HG03066 (cell line): ENCODE data around the gene FGD2.

Source experiments
- ATAC-seq: cut with Tn5 transposase; IDR thresholded peaks from one replicate; pipeline ENCODE4 v1.9.1; 2021; ENCODE audit warnings: low read depth; ENCODE audit not compliant: unreplicated experiment

FGD2 gene

DNA sequence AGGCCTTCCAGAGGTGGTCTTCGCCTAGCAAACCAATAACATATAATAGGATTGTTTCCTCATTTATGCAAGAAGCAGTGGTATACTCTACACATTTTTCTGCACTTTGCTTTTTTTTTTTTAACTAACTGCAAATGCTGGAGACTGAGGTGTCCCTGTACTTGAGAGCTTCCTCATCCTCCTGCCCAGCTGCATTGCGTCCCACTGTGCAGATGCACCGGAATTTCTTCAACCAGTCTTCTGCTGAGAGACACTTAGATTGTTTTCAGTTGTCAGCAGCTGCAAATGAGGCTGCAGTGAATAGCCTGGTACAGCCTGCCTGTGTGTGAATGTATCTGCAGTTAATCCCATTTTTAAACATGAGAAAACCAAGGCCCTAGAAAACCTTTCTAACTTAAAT, 11.5 kb downstream of the FGD2 start:
- ATAC-seq, result no peak

DNA sequence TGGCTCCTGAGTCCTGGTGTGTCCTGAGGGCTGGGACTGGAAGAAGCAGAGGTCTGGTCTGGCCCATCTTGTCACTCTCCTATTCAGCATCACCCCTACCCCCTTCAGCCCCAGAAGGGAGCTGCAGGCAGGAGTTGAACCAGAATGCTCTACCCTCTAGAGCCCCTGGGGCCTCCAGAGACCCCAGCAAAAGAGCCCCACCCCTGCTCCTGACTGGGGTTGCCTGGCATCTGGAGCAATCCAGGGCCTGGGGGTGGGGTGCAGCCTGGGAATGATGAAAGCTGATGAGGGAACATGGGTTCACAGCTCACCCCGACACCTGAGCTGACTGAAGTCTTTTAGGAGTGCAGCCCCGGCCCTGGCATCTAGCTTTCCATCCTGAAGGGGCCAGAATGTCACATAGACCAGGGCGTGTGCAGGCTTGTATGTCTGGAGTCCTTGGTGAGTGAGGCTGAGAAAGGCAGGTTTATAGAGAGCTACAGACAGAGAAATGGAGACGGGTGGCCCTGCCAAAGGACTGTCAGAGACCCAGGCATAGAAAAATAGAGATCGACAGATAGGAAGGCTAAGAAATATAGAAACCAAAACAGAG, 12.2 kb downstream of the FGD2 start:
- no peak for ATAC-seq

DNA sequence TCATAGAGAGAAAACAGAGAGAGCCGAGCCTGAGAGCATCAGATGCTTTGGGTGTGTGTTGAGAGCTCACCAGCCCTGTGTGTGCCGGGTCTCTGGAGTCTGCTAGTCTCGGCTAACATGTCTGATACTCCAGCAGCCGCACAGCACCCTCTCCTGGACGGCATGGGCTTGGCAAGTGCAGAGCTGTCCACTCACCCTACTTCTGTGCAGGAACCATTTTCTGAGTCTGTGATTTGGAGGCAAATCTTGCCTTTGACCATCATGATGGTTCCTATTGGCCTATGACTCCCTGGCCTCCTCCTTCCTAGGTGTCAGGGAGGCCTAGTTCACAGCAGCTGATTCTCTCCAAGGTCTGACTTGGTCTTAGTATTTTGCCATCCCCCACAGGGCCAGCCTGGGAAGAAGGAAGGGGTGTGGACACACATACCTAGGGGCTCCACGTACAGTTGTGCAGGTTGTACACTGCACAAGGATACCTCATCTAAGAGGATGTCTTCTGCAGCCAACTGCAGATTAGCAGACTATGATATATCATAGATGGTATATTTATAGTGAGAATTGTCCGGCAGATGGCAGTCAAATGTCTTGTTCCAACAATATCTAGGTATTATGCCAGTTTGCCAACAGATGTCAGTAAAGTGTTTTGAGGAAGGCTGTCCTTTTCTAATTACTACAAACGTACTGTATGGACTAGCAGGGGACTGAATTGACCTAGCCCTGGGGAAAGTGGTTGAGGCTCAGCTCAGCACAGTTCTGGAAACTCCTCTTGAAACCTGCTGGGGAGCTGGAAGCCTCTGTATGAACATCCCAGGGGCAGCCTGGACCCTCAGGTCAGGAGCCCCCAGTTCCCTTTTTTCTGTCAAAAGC, 13.0 kb downstream of the FGD2 start:
- peak; percentile 92 for ATAC-seq

DNA sequence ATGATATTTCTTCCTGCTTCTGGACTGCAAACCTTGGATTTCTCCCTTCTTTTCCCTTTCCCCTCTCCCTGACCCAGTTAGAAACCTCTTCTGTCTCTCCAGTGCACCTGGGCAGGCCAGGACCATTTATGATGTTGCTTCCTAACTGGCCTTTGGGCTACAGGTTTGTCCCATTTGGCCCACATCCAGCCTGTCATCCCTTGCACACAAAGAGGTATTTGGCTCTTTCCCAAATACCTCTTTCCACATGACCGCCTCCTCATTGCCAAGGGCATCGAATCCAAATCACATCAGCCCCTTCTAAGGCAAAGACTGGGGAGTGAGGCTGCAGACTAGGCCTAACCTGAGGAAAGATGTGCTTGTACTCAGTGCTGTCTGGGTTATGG, 13.6 kb downstream of the FGD2 start:
- ATAC-seq, result no peak

DNA sequence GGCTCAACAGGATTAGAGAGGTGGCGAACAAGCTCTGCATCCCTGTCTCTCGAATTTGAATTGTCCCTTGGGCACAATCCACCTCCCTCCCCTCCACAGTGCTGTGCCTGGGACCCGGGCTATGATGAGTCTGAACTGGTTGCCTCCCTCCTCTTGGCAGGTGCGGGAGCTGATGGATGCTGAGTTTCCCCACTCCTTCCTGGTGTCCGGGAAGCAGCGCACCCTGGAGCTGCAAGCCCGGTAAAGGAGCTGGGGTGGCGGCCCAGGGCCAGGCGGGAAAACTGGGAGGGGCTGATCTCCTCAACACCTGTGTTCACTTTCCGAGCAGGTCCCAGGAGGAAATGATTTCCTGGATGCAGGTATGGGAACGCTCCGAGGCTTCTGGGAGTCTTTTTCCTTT, 14.9 kb downstream of the FGD2 start:
- ATAC-seq, result no peak

DNA sequence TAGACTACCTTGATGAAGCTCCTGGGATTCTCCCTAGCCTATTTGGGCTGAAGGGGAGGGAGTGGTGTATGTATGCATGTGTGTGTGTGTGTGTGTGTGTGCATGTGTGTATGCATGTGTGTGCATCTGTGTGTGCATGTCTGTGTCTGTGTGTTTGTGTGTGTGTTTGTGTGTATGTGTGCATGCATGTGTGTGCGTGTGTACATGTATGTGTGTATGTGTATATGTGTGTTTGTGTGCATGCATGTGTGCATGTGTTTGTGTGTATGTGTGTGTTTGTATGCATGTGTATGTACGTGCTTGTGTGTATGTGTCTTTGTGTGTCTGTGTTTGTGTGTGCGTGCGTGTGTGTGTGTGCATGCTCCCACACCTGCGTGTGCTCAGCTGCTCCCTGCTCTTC, 15.4 kb downstream of the FGD2 start:
- ATAC-seq, result no peak

DNA sequence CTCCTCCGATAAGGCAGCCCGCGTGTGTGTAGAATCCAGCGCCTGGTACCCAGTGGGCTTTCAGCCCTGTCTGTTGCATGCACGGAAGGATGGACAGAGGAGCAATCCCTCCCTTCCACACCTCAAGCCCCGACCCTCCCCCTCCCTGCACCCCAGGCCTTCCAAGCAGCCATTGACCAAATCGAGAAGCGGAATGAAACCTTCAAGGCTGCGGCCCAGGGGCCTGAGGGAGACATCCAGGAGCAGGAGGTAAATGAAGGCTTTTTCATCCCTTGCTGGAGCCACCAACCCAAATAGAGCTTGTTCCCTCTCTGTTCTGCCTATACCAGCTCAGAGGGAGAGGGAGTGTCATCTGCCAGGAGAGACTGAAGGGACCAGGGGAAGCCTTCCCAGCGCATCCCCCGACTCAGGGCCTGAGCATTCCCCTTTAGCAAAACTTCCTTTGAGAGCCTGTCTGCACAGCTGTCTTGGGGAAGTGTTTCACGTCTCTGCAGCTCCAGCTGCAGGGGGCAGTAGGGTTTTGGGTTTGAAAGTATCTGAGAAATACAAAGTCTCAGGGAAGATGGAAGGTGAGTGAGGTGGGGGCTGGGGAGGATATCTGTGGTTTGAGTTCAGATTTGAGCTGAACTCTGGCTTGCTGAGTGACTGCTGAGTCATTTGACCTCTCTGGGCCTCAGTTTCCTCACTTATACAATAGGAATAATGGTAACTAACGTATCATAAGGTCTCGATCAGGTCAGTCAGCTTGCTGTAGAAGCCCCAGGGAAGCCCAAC, 16.1 kb downstream of the FGD2 start:
- ATAC-seq, result no peak

DNA sequence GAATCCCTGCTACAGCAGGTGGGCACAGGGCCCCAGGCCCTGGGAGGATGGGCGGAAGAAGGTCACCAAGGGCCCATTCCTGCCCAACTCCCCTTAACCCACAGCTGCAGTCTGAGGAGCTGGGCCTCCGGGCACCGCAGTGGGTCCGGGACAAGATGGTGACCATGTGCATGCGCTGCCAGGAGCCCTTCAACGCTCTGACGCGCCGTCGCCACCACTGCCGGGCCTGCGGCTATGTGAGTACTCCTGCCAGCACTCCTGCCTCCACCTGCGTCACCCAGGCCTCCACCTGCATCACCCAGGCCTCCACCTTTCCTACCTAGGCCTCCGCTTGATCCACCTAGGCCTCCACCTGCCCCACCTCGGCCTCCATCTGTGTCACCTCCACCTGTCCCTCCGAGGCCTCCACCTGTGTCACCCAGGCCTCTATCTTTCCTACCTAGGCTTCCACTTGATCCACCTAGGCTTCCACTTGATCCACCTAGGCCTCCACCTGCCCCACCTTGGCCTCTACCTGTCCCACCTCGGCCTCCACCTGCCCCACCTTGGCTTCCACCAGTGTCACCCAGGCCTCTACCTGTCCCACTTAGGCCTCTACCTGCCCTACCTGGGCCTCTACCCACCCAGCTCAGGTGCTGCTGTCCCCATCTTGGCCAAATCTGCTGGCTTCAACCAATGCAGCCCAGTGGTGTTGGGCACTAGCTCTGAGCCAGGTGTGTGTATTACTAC, 16.8 kb downstream of the FGD2 start:
- no peak for ATAC-seq

DNA sequence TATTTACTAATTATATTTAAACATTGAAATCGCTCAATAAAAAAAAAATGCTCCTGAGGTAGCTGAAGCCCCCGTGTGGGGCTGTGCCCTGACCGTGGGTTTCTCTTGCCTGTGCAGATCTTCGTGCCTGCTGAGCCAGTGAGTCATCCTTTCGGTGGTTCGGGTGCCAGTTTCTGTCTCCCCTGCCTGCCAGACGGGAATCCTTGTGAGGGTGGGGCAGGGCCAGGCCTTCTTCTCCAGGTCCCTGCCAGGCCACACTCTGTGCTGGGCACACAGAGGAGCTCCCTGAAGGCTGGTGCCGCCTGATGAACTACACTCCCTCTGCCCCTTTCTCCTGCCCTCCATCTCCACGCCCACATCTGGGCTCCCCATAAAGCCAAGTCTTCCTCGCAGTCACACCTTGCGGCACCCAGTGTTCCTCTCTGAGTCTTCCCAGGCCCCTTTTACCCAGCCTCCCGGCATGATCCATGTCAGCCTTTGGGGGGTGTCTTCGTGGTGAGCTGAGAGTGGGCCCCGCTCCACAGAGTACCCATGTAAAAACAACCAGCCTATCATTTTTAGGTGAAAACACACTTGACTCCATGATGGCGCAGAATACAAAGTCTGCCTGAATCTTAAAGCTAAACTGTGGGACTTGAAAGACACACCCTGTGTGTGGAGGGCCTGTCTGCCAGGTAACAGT, 19.3 kb downstream of the FGD2 start:
- no peak for ATAC-seq

DNA sequence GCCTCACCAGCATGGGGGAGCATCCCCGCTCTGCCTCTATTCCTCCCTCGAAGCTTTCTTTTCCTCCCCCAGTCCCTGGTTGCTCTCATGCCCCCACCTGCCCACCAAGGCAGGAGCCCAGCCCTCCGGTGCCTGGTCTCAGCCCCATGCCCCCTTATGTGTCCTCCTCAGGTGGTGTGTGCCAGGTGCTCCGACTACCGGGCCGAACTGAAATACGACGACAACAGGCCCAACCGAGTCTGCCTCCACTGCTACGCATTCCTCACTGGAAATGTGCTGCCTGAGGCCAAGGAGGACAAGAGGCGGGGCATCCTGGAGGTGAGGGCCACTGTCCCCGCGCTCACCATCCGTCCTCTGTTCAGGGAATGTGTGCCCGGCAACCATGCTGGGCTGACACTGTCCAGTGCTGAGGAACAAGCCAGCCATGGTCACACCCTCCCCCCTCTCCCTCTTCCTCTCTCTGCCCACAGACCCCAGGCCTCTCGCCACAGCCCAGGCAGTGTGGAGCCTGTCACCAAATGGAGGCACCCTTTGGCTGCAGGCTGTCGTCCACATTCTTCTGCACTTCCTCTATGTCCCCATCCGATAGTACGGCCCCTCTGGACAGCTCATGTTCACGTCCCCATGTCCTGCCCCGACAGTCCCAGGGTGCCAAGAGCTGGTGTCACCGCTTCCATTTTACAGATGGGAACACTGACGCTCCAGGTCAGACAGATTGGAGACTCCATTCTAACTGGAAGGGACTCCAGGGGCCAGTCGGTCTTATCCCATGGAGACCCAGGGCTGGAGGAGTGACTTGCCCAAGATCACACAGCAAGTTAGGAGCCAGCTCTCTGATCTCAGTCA, 20.4 kb downstream of the FGD2 start:
- ATAC-seq, result no peak

DNA sequence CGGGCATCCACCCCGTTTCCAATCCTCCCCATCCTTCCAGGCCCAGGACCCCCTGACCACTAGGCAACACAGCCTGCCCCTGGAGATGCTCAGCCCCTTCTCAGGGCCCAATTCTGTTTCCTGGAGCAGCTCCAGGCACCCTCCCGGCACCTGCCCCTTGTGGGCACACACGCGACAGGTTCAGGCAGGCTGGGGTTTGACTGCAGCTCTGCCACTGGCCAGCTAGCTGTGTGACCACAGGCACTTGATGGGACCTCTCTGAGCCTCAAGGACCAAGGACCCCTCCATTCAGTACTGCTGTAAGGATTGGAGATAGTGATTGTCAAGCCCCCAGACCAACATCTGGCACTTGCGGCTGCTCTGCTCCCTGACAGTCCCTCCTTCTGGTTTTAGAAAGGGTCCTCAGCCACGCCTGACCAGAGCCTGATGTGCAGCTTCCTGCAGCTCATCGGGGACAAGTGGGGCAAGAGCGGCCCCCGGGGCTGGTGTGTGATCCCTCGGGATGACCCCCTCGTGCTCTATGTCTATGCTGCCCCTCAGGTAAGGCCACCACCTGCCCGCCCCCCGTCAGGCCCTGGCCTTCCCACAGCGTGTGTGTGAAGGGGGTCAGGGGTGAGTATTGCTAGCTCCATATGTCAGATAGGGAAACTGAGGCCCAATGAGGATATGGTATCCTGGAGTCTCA, 21.7 kb downstream of the FGD2 start:
- ATAC-seq, result no peak

DNA sequence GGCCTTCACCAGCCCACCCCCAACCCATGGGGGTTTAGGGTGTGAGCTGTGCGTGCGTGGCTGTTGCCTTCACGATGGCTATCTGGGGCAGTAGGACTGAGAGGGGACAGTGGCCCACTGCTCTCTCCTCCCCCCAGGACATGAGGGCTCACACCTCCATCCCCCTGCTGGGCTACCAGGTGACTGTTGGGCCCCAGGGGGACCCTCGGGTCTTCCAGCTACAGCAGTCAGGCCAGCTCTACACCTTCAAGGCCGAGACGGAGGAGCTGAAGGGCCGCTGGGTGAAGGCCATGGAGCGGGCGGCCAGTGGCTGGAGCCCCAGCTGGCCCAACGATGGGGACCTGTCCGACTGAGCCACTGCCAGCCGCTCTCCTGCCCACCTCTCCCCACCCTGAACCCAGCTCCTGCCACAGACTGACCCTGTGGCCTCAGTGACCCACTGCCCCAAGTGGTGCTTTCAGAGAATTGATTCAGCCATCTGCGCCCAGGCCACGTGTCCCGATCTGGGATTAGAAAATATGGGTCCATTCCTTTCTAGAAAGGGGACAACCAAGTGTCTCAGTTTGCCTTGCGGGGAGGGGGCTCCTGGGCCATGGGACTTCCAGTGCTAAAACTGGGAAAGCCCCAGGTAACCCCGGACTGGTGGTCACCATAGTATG, 22.5 kb downstream of the FGD2 start:
- ATAC-seq, result no peak

DNA sequence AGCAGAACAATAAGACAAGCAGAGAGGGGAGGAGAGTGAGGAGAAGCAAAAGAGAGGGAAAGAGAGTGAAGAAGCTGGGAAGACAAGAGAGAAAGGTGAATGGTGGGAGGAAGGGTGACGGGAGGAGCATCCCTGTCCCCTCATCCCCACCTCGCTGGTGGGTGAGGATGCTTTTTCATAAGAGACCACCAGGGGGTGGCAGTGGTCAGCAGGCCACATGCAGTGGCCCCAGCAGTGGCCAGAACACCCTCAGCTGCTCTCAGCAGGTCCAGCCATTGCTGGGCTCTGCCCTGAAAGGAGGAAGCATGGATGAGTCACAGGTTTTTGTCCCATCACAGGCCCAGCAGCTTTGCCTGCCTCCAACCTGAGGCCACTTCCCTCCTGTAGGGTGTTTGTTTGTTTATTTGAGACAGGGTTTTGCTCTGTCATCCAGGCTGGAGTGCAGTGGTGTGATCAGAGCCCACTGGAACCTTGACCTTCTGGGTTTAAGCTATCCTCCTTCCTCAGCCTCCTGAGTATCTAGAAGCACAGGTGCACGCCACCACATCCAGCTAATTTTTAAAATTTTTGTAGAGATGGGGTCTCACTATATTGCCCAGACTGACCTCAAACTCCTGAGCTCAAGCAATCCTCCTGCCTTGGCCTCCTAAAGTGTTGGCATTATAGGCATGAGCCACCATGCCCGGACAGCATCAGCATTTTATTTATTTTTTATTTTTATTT, 24.0 kb downstream of the FGD2 start:
- no peak for ATAC-seq

DNA sequence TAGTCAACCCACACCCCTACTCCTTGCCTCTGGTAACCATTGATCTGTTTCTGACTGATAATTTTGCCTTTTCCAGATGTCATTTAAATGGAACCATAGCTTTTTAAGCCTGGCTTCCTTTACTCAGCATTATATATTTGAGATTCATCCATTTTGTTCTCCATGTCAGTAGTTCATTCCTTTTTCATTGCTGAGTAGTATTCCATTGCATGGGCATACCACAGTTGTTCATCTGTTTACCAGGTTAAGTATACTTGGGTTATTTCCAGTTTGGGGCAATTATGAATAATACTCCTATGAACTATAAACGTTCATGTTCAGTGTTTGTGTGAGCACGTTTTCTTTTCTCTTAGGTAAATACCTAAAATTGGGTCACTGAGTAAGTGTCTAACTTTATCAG, 25.1 kb downstream of the FGD2 start:
- ATAC-seq, result no peak

DNA sequence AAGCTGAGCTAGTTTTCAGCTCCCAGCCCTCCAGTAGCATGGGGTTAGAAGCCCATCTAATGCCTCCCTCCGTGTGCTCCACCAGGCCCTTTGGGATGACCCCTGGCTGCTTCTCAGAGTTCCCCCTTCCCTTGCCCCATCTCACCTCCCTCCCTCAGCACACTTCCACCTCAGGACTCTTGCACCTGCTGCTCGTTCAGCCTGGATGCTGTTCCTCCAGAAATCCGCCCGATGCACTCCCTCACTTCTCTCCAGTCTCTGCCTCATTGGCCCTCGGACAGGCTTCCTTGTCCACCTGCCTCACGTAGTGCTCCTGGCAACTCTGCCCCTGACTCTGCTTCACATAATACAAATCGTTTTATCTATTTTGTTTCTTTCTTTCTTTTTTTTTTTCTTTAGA, 26.8 kb downstream of the FGD2 start:
- no peak for ATAC-seq

DNA sequence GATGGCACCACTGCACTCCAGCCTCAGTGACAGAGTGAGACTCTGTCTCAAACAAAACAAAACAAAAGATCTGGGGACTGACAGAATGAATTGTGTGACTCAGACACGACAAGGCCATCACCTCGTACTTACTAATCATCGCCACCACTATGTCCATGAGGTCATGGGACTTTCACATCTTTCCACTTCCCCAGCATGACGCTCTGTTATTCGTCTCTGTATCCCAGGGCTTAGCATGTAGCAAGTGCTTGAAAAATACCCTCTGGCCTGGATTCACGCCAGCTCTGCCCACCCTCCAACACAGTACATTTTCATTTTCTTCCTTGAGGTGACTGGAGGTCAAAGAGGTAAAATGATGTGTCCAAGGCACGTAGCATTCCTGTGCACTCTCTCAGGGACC, 27.8 kb downstream of the FGD2 start:
- no peak for ATAC-seq

DNA sequence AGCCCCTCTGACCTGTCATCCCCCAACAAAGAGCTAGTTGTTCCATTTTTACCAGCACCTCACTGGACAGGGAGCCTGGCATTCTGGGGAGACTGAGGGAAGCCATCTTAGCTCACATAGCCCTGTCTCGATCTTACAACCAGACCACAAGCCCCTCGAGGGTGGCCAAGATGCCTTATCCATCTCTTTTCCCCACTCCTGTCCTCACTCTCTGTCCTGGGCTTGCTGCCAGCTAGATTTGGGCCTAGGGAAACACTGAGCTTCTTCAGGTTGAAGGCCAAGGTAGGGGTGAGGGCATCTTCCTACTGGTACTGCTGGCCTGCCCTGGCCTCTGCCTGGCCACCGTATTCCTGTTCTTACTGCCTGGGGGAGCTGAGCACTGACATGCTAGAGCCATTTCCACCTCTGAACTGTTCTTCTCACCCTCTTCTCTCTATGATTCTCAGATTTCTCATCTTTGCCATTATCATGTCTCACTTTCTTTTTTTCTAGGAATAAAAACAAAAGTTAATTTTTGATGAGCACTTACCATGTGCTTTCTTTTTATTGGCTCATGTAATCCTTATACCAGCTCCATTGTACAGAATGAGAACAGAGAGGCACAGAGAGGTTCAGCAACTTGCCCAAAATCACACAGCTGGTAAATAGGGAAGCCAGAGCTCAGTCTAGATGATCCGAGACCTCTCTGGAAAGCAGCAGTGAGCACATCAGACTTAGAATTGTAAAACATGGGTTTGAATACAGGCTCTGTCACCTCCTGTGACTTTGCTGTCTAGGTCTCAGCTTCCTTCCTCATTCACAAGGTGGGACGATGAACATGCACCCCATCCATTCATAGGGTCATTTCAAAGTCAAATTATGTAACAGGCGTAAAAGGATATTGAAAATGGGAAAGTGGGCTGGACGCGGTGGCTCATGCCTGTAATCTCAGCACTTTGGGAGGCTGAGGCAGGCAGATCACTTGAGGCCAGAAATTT, 28.7 kb downstream of the FGD2 start:
- ATAC-seq, result no peak
